ENCODE data around the gene PCYT1A. TPM values are rescaled to one million over a fixed set of nuclear protein-coding genes. Genes with fewer than 3 reads are reported as not detected.
"Not testable (repeated sequence)": the region's sequence is repeated elsewhere in the genome, so short reads cannot be mapped to it uniquely, and the experiment has no call there.

PCYT1A gene
- total RNA-seq, 1 donor from 2014 or later = 55.2 TPM

DNA sequence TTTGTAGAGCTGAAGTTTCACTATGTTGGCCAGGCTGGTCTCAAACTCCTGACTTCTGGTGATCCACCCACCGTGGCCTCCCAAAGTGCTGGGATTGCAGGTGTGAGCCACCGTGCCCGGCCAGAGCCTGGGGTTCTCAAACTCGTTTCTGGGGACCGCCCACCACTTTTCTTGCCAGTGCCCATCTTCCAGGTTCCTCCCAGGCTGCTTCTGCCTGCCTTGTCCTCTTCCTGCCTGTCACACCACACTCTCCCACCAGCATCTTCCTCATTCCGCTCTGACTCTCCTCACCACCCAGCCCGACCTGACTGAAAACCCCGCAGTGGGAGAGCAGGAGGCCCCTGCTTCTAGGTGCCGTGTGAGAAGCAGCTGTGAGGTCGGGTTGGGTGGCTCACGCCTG is 33.6 kb upstream of the PCYT1A start:
- Mint-ChIP-seq H3K4me3 (ENCODE audit: unreplicated experiment) (no peak overlapping the region), H3K4me1 (ENCODE audit: unreplicated experiment) (peaks cover 22% of the 10 kb centered on the region), H3K27me3 (ENCODE audit: unreplicated experiment) (peaks cover 8% of the 10 kb centered on the region), H3K9me3 (ENCODE audit: unreplicated experiment) (no peaks in the 10 kb centered on the region), H3K27ac (ENCODE audit: unreplicated experiment) (no peak overlapping the region), H3K36me3 (ENCODE audit: low read depth, unreplicated experiment) (peaks cover 5% of the 10 kb centered on the region)
- TF ChIP-seq, protein P1, sequence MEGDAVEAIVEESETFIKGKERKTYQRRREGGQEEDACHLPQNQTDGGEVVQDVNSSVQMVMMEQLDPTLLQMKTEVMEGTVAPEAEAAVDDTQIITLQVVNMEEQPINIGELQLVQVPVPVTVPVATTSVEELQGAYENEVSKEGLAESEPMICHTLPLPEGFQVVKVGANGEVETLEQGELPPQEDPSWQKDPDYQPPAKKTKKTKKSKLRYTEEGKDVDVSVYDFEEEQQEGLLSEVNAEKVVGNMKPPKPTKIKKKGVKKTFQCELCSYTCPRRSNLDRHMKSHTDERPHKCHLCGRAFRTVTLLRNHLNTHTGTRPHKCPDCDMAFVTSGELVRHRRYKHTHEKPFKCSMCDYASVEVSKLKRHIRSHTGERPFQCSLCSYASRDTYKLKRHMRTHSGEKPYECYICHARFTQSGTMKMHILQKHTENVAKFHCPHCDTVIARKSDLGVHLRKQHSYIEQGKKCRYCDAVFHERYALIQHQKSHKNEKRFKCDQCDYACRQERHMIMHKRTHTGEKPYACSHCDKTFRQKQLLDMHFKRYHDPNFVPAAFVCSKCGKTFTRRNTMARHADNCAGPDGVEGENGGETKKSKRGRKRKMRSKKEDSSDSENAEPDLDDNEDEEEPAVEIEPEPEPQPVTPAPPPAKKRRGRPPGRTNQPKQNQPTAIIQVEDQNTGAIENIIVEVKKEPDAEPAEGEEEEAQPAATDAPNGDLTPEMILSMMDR (IDR thresholded peaks at IDR 0.05; ENCODE audit: unreplicated experiment) = no peak
- no peak for DNase-seq (ENCODE audit: low spot score)

GRCh38 chr3:196320137-196320536 is 32.6 kb upstream of the PCYT1A start:
- no peak overlapping the region for H3K4me3 Mint-ChIP-seq (ENCODE audit: unreplicated experiment)
- peaks cover 8% of the 10 kb centered on the region for H3K27me3 Mint-ChIP-seq (ENCODE audit: unreplicated experiment)
- no peaks in the 10 kb centered on the region for H3K9me3 Mint-ChIP-seq (ENCODE audit: unreplicated experiment)
- H3K27ac Mint-ChIP-seq (ENCODE audit: unreplicated experiment) = no peak overlapping the region
- H3K36me3 Mint-ChIP-seq (ENCODE audit: low read depth, unreplicated experiment) = peaks cover 5% of the 10 kb centered on the region
- no peak for DNase-seq (ENCODE audit: low spot score)
- H3K4me1 Mint-ChIP-seq (ENCODE audit: unreplicated experiment) = peaks cover 22% of the 10 kb centered on the region
- TF ChIP-seq, protein P1 (IDR thresholded peaks at IDR 0.05; ENCODE audit: unreplicated experiment) = no peak

DNA sequence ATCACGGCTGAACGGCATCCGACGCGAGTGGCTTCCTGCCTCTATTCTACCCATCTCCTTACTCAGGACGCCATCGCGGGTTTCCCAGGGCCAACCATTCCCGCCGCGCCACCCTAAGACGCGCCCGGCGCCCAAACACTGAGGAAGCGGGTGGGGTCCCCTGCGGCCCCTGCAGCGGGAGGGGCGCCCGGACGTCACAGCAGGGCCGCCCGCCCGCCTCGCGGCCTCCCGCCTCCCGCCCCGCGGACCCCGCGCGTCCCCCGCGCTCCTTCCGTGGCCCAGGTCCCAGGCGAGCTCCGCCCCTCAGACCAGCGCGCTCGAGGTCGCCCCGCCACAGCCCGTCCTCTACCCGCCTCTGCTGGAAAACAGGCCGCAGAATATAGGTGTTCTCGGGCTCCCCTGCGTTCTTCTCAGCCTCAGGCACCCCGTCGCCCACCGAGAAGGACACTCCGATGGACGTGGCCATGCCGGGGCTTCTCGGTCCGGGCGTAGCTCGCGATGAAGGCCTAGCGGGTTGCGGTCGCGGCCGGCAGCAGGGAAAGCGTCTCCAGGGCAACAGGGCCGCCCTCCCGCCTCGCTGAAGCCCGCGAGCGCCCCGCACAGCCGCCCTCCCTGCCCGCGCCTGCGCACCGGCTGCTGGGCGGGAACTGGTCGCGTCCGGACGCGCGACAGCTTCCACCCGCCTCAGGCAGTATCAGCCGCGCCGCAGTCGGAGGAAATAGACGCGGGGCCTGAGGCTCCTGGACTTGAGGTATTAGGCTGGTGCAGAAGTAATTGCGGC is 30.4 kb upstream of the PCYT1A start, which contains the start of gene DYNLT2B:
Gene DYNLT2B (minus strand): TSS at position 554 of the 781 bp plus-strand sequence. CDS start 88 bp downstream, at position 466.
- peak within 1 kb of the TSS; percentile 93 for H3K4me3 Mint-ChIP-seq (ENCODE audit: unreplicated experiment)
- H3K9me3 Mint-ChIP-seq (ENCODE audit: unreplicated experiment) = no peaks in the 10 kb centered on the region
- peaks cover 6% of the 10 kb centered on the region for H3K27me3 Mint-ChIP-seq (ENCODE audit: unreplicated experiment)
- peak within 1 kb of the TSS; percentile 96 for H3K27ac Mint-ChIP-seq (ENCODE audit: unreplicated experiment)
- H3K36me3 Mint-ChIP-seq (ENCODE audit: low read depth, unreplicated experiment) = peaks cover 9% of the 10 kb centered on the region
- TF ChIP-seq, protein P1 (IDR thresholded peaks at IDR 0.05; ENCODE audit: unreplicated experiment) = no peak
- DNase-seq (ENCODE audit: low spot score) = peak; percentile 92
- H3K4me1 Mint-ChIP-seq (ENCODE audit: unreplicated experiment) = peaks cover 13% of the 10 kb centered on the region

DNA sequence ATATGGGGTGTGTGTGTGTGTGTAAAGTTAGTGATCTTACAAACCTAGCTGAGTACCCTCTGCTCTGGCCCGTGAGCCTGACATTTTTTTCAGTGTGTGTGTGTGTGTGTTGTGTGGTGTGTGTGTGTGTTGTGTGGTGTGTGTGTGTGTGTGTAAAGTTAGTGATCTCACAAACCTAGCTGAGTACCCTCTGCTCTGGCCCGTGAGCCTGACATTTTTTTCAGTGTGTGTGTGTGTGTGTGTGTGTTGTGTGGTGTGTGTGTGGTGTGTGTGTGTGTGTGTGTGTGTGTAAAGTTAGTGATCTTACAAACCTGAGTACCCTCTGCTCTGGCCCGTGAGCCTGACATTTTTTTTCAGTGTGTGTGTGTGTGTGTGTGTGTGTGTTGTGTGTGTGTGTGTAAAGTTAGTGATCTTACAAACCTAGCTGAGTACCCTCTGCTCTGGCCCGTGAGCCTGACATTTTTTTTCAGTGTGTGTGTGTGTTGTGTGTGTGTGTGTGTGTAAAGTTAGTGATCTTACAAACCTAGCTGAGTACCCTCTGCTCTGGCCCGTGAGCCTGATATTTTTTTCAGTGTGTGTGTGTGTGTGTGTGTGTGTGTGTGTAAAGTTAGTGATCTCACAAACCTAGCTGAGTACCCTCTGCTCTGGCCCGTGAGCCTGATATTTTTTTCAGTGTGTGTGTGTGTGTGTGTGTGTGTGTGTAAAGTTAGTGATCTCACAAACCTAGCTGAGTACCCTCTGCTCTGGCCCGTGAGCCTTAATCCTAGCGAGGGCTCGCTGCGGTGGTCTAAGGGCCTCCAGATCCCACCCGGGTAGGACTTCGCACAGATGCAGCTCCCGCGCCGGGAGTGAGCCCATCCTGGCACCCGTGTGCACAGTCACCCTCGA is 29.5 kb upstream of the PCYT1A start:
- H3K9me3 Mint-ChIP-seq (ENCODE audit: unreplicated experiment) = not testable (repeated sequence)

GRCh38 chr3:196315821-196316220 is 28.3 kb upstream of the PCYT1A start:
- H3K4me3 Mint-ChIP-seq (ENCODE audit: unreplicated experiment) = no peak overlapping the region
- no peak for DNase-seq (ENCODE audit: low spot score)
- TF ChIP-seq, protein P1 (IDR thresholded peaks at IDR 0.05; ENCODE audit: unreplicated experiment) = no peak
- peaks cover 10% of the 10 kb centered on the region for H3K4me1 Mint-ChIP-seq (ENCODE audit: unreplicated experiment)
- no peak overlapping the region for H3K27ac Mint-ChIP-seq (ENCODE audit: unreplicated experiment)
- H3K27me3 Mint-ChIP-seq (ENCODE audit: unreplicated experiment) = peaks cover 6% of the 10 kb centered on the region
- H3K36me3 Mint-ChIP-seq (ENCODE audit: low read depth, unreplicated experiment) = peaks cover 9% of the 10 kb centered on the region
- no peaks in the 10 kb centered on the region for H3K9me3 Mint-ChIP-seq (ENCODE audit: unreplicated experiment)

More for the DNA sequence above, 29.5 kb upstream of the PCYT1A start:
- H3K27ac Mint-ChIP-seq (ENCODE audit: unreplicated experiment) = peak overlapping the region; percentile 81
- peaks cover 13% of the 10 kb centered on the region for H3K4me1 Mint-ChIP-seq (ENCODE audit: unreplicated experiment)
- H3K27me3 Mint-ChIP-seq (ENCODE audit: unreplicated experiment); H3K36me3 Mint-ChIP-seq (ENCODE audit: low read depth, unreplicated experiment); DNase-seq (ENCODE audit: low spot score): not testable (repeated sequence)
- H3K4me3 Mint-ChIP-seq (ENCODE audit: unreplicated experiment) = peak overlapping the region; percentile 93

Measured in endothelial cell (in vitro differentiated cells).